Subcutaneous adipose tissue (tissue), 4 donors: ENCODE measurements around the gene ZNF396. TPM values are rescaled to one million over a fixed set of nuclear protein-coding genes. Genes with fewer than 3 reads are reported as not detected.

Source experiments
- CTCF ChIP-seq: fragments of 450-650 bp; IDR thresholded peaks from one replicate; pipeline ENCODE4 v1.5.1; 2016; ENCODE audit warnings: low read depth, mild to moderate bottlenecking, control low read depth, antibody characterized with exemption, moderate library complexity
- total RNA-seq, 4 donors: library from RNA; depleted of rRNA; stranded (reverse); fragments of >200 nt; gene quantifications; one replicate each; pipeline ENCODE4 v1.1.0, GENCODE V29; 2016

The ZNF396 gene
- total RNA-seq, 4 donors from 2014 or later: 1.5 to 4.2 (median 2.5) TPM

GRCh38 chr18:35397976-35398375 lies 20.8 kb upstream of the ZNF396 start:
- TF ChIP-seq CTCF: no peak

GRCh38 chr18:35393716-35394115 lies 16.6 kb upstream of the ZNF396 start:
- no peak for TF ChIP-seq CTCF

GRCh38 chr18:35392375-35392774 lies 15.2 kb upstream of the ZNF396 start:
- TF ChIP-seq CTCF: no peak

GRCh38 chr18:35390951-35391700 lies 14.0 kb upstream of the ZNF396 start:
- no peak for TF ChIP-seq CTCF

GRCh38 chr18:35389095-35389618 lies 12.0 kb upstream of the ZNF396 start:
- TF ChIP-seq CTCF: no peak

GRCh38 chr18:35387152-35387571 lies 10.0 kb upstream of the ZNF396 start:
- no peak for TF ChIP-seq CTCF

GRCh38 chr18:35386600-35387100 lies 9.5 kb upstream of the ZNF396 start:
- no peak for TF ChIP-seq CTCF
